RPMI8226 (cell line): Measurements from ENCODE around the gene COL4A2.

Experiments used
- DNase-seq: peaks from one replicate; pipeline ENCODE4 v3.0.0-alpha.2; 2015

COL4A2 gene

DNA sequence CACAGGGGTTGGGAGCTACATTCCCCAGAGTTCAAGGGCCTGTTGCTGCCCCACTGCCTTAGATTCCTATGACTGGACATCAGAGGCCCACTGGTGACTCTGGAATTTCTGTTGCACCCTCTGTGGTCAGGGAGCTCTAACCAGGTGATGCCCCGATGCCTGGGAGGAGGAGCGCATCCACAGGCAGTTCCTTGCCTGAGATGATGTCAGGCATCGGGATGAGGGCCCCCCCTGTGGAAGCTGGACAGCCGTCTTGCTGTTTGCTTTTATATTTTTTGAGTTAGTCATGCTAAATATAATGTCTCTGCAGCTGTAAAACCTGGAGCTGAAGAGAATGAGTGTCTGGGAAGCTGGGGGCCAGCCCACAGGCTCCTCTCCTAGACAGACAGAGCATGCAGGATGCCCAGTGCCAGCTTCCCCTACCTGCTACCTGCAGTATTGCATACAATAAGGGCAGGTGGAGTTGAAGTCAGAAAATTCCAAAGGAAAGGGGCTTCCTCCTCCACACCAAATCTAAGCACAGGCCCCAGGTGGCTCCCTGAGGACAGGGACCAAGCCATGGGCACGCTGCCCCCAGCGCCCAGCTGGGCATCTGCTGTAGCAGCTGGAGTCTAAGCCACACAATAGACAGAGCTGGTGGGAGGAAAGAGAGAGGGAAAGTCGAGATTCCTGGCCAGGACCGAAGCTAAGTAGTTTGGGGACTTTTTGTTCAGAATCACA is 16.2 kb downstream of the COL4A2 start:
- DNase-seq: no peak

DNA sequence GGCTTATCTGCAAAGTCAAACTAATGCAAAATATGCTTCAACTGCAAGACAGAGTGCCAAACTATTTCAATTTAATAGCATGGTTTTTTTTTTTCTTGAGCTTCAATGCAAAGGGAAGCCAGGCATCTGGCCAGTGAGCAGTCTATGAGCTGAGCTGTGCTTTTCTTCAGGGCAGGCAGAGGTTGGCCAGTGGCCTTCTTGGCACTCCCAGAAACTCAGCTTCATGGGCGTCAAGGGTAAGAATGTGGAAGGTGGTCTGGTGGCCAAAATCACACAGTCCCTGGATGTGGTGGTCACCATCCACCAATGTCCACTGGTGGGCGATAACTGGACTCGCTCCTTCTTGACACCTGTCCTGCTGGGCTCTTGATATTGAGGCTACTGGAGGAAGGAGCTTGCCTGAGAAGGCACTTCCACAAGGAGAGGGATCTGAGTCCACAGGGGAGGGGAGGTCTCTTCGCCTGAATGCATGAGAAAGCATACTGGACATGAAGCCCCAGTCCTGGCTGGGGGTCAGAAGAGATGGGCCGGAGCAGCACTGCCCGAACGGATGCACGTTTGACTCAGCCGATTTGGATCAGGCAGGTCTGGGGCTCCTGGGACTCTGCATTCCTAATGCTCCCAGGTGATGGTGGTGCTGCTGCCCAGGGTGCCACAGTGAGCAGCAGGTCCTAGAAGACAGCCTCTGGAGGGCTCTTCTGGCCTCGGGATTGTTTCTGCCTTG is 17.1 kb downstream of the COL4A2 start:
- DNase-seq: no peak

DNA sequence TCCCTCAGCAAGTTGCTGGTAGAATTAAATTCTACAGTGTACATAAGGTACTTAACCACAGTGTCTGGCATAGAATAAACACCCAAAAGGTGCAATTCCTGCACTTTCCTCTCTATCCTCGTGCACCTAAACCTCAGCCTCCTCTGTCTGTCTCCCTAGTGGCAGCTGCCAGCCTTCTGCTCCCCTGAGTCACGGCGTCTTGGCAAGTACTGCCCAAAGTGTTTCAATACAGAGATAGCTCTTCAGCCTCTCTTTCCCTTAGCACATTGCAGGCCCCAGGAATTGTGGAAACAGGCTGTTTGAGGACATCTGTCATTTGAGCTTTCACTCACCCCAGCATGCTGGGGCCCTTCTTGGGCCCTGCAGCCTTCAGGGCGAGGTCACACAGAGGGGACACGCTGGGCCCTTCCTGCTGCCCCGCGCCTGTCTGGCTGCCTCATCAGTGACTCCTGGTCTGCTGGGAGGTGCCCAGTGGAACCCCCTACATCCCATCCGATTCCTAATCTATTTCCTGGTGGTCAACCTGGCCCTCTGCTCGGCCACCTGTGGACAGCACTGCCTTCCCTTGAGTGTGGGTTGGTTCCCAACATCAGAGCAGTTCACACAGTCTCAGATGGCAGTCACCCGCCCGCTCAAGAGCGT is 19.3 kb downstream of the COL4A2 start:
- peak; percentile 11 for DNase-seq

DNA sequence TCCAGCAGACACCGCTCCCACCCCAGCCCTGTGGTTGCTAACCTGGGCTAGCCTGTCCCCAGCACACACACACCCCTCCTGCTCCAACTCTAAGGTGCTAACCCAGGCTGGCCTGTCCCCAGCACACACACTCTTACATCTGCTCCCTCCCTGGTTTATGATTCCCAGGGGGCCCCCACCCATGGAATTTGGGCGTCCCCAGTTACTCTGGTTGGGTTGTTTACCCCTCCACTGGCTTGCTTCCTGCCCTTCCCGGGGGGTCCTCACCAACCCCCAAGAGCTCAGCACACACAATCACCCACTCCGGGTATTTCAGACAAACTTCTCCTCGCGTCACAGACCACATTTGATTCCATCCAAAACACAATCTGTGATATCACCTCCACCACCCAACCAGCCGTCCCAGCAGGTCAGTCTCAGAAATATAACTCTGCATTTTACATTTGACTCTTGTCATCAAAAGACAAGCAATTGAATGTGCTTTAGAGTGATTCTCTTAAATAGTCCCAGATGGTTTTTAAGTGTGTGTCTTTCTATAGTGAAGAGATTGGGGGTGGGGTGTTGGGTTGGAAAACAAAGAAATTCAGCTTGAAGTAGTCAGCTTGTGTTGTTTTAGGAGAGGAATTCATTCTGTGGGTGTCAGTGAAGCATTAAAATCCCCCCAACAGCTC is 20.1 kb downstream of the COL4A2 start:
- DNase-seq: no peak

DNA sequence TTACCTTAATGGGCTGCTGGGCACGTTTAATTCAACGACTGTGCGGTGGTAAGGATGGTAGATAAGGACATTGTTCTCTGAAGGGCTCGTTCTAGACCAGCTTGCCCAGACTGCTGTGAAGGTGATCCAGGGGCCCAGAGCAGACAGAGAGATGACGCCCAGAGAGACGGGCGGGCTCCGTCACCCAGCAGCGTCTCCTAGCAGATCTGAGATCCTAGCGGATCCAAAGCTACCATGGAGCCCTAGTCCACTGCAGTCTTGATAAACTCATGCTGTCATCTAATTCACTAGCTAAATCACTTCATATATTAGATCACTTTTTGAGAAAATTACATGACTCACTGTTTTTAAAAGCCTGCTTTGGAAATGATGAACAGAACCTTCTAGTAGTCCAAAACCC is 21.5 kb downstream of the COL4A2 start:
- no peak for DNase-seq

DNA sequence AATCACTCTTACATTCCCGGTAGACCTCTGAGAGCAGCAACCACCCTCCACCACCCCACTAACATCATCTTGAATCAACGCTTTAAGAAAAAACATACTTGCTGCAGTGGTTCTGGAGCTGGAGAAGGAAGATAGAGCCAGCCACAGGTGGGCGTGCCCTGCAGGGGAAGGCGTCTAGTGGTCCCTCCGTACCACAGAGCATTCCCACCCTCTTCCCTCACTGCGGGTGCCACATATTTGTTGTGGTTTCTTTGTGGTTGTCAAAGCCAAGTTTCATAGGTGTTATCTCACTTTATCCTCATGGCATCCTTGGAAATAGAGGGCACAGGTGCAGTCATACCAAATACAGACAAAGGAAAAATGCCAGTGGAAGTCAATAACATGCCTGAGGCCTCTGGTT is 22.2 kb downstream of the COL4A2 start:
- DNase-seq: no peak

DNA sequence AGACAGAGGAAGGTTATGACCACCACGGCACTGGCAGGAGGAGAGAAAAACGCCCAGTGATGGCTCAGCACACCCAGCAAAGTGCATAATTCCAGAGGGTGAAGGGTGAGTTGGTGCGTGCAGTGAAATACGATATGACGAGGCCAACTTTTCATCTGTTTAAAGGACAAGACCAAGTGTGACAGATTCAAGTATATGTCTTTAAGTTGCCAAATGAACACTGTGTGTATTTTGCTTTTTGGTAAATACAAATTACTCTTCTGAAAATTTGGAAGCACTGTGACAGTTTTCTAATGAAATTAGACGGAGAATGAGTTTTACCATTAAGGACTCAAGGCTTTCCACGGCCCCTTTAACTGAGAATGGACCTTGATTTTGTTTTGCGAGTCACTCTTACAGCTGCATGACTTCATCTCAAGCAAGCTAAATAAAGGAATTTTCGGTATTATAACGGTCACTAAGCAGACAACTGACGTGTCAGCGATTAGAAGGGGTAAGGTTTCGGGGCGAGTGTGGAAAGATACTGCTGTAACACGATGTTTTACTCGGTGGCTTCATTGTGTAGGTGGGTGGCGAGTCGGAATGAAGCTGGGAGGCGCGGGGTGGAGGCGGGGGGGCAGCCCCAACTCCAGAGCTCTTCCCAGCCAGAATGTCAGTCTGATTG is 22.8 kb downstream of the COL4A2 start:
- no peak for DNase-seq

DNA sequence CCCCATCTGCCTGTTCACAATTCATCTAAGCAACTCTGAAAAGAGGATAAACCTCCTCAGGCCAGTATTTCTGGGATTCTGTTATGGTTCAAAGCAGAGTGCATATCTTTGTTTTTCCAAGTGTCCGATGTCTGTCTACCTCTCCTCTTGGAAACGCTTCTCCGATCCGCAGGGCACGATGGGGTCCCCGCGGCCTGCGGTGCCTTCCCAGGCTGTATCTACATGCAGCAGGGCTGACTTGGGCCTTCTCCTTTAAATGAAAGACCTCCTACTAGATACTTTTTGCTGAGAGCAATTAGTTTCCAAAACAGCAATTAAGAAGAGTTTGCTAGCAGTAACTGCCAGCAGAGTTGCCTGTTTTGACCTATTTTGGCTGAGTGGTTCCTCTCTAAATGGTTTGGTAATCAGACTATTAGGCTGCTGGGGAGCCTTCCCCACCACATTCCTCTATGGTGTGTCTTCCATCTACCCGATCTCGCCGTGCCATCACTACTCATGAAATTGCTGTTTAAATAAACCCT is 23.5 kb downstream of the COL4A2 start:
- DNase-seq: no peak

DNA sequence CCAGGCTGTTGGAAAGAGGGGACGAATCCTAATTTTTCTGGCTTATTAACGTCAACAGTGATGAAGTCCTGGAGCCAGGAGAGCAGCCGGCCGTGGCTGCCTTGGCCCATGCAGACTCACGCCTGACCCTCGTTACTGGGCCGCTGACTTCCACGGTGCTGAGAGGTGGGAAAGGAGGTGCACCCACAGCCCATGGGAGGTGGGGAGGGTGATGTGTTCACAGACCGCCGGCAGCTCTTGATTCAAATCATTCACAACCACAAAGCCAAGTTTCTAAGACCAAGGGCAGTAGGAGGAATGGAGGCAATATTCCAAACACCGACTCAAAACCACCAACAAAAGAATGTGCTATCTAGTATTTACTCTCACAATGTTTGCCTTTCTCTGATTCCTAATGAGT is 24.3 kb downstream of the COL4A2 start:
- DNase-seq: no peak

DNA sequence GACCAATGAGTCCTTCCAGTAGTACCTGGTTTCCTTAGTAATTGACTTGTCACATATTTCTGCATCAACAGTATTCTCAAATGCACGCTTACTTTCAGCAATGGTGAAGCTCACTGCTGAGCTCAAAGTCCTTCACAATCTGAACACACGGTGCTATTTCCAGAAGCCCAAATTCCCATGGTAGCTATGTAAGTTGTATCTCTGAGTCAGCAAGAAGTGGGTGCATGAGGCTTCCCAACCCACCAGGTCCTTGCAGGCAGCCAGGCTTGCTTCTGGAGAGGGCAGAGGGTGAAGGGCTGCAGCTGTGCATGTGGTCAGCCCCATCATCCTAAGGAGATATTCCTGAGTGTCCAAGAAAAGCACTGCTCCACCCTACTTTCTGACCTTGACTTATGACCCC is 25.7 kb downstream of the COL4A2 start:
- no peak for DNase-seq

DNA sequence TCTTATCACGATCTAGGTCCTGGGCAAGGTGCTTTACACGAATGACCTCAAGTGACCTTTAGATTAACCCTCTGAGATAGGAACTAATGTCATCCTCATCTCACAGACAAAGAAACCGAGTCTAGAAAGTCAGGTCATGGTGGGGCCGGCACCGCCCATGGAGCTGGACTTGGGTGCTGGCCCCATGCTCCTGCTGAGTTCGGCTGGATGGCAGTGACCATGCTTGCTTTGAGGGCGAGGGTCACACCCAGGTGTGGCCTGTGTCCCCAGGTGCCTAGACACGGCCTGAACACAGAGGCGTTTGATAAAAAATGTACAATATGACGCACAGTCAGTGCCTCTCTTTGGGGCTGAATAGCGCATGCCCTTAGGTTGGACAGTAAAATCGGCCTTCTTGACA is 26.8 kb downstream of the COL4A2 start:
- DNase-seq: no peak

DNA sequence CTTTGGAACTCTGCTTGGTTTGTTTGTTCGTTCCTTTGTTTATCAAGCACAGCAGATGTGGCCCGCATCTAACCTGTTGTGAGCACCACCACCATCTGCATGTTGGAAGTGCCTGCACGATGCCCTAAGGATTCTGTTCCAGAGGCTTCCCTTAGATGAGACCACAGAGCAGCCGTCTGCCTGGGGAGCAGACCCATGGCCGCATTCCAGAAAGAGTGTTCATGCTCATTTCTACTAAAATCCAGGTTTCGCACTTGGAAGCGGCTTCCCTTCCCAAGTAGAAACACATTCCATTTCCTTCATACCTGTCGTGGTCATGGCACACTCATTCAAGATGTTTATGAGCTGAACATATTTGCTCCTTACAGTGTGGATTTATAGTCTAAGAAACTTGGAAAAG is 27.2 kb downstream of the COL4A2 start:
- no peak for DNase-seq

DNA sequence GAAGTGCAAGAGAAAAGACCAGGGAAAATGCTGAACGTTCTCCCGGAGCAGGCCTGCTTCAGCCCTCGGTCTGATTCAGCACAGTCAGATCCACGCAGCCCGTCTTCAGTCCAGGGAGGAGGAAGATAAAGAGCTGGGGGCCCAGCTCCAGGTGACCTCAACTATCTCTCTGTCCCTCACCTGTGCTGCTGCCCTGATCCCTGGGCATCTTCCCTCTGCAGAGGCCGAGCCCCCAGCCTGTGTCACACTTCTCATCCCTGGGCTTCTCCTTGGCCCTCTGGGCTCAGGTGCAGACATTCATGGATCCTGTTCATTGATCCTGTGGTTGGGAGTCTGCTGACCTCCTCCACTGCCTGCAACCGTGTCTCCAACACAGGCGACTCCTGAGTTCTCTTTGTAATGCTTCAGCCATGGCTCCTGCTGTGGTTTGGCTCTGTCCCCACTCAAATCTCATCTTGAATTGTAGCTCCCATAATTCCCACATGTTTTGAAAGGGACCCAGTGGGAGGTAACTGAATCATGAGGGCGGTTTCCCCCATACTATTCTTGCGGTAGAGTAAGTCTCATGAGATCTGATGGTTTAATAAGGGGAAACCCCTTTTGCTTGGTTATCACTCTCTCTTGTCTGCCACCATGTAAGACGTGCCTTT is 27.9 kb downstream of the COL4A2 start:
- DNase-seq: no peak

DNA sequence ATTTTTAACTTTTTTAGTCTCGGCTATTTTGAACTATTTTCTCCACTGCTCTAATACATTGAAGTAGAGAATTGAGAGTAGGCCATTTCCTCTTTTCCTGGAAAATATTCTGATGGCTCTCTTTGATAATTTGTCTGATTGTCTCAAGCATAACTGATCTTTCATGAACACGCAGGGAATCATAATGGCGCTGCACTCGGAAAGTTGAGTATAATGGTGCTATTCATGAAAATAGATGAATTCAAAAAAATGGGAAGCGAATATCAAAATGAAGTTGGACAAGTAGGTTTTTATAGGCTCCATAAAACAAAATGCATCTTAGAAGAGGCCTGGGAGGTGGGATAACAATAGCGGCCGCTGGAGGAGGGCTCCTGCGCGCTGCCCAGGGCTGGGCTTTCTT is 29.0 kb downstream of the COL4A2 start:
- no peak for DNase-seq

DNA sequence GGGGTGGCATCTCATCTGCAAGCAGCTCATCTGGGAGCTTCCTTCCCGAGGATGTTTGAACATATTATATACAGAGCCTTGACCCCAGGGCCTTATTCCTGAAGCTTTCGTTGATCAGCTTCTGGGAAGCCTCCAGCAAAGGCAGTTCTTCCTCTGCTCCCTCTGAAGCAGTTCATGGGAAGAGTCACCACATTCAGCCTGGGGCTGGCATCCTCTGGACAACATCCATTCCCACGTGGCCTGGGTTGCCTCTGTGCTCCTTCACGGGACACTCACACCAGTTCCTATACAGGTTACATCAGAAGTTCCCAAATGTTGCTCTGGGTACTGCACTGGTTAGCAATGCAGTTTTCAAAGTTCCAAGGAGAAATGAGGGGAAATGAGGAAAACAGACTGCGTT is 29.6 kb downstream of the COL4A2 start:
- no peak for DNase-seq

DNA sequence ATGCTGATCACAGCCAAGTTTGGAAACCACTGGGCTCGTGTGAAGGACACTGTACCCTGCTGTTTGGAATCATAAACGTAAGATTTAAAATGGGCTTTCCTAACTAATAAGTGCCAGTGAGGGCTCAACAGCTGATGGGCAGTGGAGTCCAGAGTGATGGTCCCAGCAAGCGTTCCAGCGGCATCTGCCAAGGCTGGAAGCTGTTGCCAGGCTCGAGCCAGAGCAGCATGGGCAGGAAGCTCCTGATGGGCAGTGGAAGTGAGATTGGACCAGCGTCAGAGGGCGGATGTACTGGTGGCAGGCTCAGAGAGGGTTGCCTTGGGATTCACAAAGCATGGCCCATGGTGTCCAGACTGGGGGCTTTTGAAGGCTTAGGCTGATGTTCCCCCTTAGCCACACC is 30.2 kb downstream of the COL4A2 start:
- no peak for DNase-seq

DNA sequence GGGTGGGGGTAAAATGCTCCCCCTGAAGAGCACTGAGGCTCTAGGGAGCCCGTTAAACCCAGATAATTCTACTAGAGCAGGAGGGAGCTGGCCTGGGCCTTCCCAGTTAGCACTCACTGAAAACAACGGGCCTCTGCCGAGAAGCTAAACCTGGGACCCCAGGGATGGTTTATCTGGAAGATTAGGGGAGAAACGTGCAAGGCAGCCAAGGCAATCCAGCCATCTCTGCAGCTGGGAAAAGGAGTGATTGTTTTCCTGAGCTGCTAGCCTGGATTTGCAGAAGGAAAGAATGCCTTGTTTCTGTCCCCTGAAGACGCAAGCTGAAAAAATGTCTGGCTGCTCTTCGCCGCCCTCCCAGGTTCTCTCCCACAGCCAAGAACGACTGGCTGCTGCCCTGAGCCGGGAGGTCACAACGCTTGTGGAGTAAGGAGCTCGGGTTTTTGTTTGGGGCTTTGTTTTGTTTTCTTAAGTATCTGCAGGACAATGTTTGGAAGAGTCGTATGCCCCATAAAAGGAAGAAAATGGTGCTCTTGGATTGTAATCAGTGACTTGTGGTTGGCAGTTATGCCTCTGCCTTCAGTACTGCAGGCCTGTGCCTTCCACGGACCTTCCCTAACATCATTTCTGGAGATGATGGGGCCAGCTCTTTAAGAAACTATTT is 31.5 kb downstream of the COL4A2 start:
- no peak for DNase-seq

DNA sequence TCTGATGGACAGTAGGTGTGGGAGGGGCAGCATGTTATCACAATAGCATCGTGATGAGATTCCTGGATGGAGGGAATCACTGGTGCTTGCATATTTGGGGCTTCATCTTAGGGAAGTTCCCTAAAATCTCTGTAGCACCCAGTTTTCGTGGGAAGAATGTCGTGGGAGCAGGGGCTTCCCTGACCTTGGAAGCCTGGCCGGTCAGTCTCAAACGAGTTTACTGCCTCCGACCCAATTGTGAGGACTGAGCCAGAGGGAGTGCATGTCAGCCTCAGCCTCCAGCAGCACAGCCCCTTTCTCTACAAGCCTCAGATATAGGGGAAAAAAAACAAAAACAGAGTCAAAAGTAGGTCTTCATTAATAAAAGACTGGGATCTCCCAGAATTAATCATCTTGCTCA is 32.2 kb downstream of the COL4A2 start:
- DNase-seq: no peak

DNA sequence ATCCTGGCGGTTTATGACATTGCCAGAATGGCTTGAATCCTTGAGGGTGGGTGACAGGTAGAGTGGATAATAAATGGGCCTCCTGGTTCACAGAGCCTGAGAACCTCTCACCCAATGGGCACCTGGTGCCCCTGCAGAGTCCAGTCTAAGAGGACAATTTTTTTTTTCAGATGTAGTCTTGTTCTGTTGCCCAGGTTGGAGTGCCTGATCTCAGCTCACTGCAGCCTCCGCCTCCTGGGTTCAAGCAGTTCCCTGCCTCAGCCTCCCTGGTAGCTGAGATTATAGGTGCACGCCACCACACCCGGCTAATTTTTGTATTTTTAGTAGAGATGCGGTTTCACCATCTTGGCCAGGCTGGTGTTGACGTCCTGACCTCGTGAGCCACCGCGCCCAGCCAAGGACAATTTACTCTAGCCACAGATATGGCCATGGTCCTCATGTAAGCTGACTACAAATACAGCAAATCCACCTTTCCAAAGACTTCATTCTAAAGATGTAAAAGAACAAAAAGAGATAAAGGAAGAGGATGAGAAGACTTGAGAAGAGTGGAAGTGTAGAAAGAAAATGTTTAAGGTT is 33.0 kb downstream of the COL4A2 start:
- no peak for DNase-seq

DNA sequence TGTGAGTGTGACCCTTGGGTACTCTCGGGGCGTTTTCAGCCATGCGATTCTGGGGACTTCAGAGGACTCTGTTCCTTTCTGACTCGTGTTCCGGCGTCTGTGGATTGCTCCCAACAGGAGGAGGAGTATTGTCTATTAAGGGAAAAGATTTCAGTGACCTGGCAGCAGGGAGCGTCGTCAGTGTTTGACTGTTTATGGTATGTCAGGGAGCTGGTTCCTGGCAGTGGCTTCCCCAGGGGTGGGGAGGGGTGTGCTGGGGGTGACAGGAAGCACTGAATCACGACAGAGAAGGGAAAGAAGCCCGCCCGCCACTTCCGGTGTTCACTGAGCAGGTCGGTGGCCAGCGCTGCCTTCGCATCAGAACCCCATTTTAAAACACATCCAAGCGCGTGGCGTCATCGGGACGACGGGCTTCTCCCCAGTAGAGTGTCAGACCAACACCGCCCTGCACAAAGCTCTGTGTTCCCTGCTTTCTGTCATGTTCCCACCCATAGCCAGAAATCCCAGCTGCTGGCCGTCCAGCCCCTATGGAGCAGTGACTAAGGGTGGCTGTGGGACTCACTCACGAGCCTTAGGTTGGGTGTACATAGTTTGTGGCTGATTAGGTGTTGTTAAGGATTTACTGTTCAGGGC is 33.8 kb downstream of the COL4A2 start:
- DNase-seq: no peak
